IMR-90 (cell line): ENCODE data around the gene KLKB1. TPM values are rescaled to one million over a fixed set of nuclear protein-coding genes. Genes with fewer than 3 reads are reported as not detected.

ENCODE experiments used
- ATAC-seq: fragments of 200-7000 bp; cut with Tn5 transposase; 2 replicates; pipeline ENCODE4 v1.9.1; 2020; ENCODE audit warnings: low read depth, mild to moderate bottlenecking, moderate library complexity
- BruUV-seq: library from RNA; stranded (reverse); fragments of 400-500 nt; replicated peaks from 2 replicates; lab custom pipeline; 2021; lab: Mats Ljungman, UMichigan
- CTCF ChIA-PET: fragments of 300-600 bp; formaldehyde crosslinking; extraction: SDS; loops from one replicate; lab custom pipeline; 2021; ENCODE audit warnings: antibody characterized with exemption; lab: Yijun Ruan, JAX
- POLR2A ChIA-PET: fragments of 300-600 bp; sonication (Branson Sonifier 250); formaldehyde crosslinking; loops from one replicate; lab custom pipeline; 2022; ENCODE audit warnings: antibody characterized with exemption; ENCODE audit not compliant: unreplicated experiment; lab: Charles Lee
- DNase-seq: peaks from one replicate; pipeline ENCODE4 v3.0.0; 2013
- H2AFZ ChIP-seq: replicated peaks from 2 replicates; pipeline ENCODE3; 2013; ENCODE audit warnings: low read length, mild to moderate bottlenecking; ENCODE audit not compliant: poor library complexity
- H2AK5ac ChIP-seq: 2 replicates; pipeline ENCODE4 v1.6.1; 2013; ENCODE audit warnings: low read depth, low read length, inconsistent platforms
- H2AK9ac ChIP-seq: replicated peaks from 2 replicates; pipeline ENCODE3; 2013; ENCODE audit warnings: mild to moderate bottlenecking, low read depth, low read length, moderate library complexity; ENCODE audit not compliant: poor library complexity
- H2BK120ac ChIP-seq: 2 replicates; pipeline ENCODE4 v1.6.1; 2013; ENCODE audit warnings: low read depth, low read length, inconsistent platforms
- H2BK15ac ChIP-seq: 3 replicates; pipeline ENCODE4 v1.6.1; 2013; ENCODE audit warnings: low read depth, low read length, inconsistent platforms
- H2BK20ac ChIP-seq: 2 replicates; pipeline ENCODE4 v1.6.1; 2013; ENCODE audit warnings: low read depth, mild to moderate bottlenecking, inconsistent platforms, low read length, moderate library complexity
- H2BK5ac ChIP-seq: 2 replicates; pipeline ENCODE4 v1.6.1; 2013; ENCODE audit warnings: mild to moderate bottlenecking, low read depth, low read length, inconsistent platforms; ENCODE audit not compliant: poor library complexity, severe bottlenecking
- H3K14ac ChIP-seq: replicated peaks from 2 replicates; pipeline ENCODE4 v1.6.1; 2013; ENCODE audit warnings: low read depth, low read length, inconsistent platforms
- H3K18ac ChIP-seq: 2 replicates; pipeline ENCODE4 v1.6.1; 2013; ENCODE audit warnings: low read depth, low read length, control low read depth
- H3K23ac ChIP-seq: 2 replicates; pipeline ENCODE4 v1.6.1; 2013; ENCODE audit warnings: low read depth, low read length, inconsistent platforms
- H3K27ac ChIP-seq: 2 replicates; pipeline ENCODE4 v1.5.1; 2013; ENCODE audit warnings: mild to moderate bottlenecking, control low read depth, low read length; ENCODE audit not compliant: insufficient read depth
- H3K27me3 ChIP-seq: 2 replicates; pipeline ENCODE4 v1.6.1; 2013; ENCODE audit warnings: low read length; ENCODE audit not compliant: control insufficient read depth, insufficient read depth
- H3K36me3 ChIP-seq: 2 replicates; pipeline ENCODE4 v1.6.1; 2013; ENCODE audit warnings: low read length, mixed read lengths; ENCODE audit not compliant: control insufficient read depth, insufficient read depth
- H3K4ac ChIP-seq: 2 replicates; pipeline ENCODE4 v1.6.1; 2013; ENCODE audit warnings: low read depth, low read length, inconsistent platforms
- H3K4me1 ChIP-seq: 2 replicates; pipeline ENCODE4 v1.6.1; 2013; ENCODE audit warnings: low read length, mixed read lengths; ENCODE audit not compliant: control insufficient read depth, insufficient read depth
- H3K4me2 ChIP-seq: 2 replicates; pipeline ENCODE4 v1.6.1; 2013; ENCODE audit warnings: low read depth, mild to moderate bottlenecking, control low read depth, low read length, moderate library complexity
- H3K4me3 ChIP-seq: 2 replicates; pipeline ENCODE4 v1.5.1; 2013; ENCODE audit warnings: low read depth, mild to moderate bottlenecking, control low read depth, low read length, moderate library complexity; ENCODE audit not compliant: insufficient read depth
- H3K56ac ChIP-seq: 2 replicates; pipeline ENCODE4 v1.6.1; 2013; ENCODE audit warnings: low read length, inconsistent platforms; ENCODE audit not compliant: insufficient read depth; ENCODE audit errors: extremely low read depth
- H3K79me1 ChIP-seq, 2 experiments: 2 replicates each; pipeline ENCODE4 v1.6.1; 2013; ENCODE audit warnings: low read length in 2 of 2, inconsistent platforms in 1 of 2, low read depth in 1 of 2
- H3K9ac ChIP-seq: 2 replicates; pipeline ENCODE4 v1.6.1; 2013; ENCODE audit warnings: low read depth, low read length, control low read depth
- H3K9me1 ChIP-seq: 2 replicates; pipeline ENCODE4 v1.6.1; 2013; ENCODE audit warnings: low read length, inconsistent platforms; ENCODE audit not compliant: insufficient read depth
- H3K9me3 ChIP-seq: 2 replicates; pipeline ENCODE4 v1.6.1; 2013; ENCODE audit warnings: low read length; ENCODE audit not compliant: control insufficient read depth, insufficient read depth
- H4K20me1 ChIP-seq: 2 replicates; pipeline ENCODE4 v1.6.1; 2013; ENCODE audit warnings: low read length, inconsistent platforms; ENCODE audit not compliant: insufficient read depth
- H4K5ac ChIP-seq: 2 replicates; pipeline ENCODE4 v1.6.1; 2013; ENCODE audit warnings: mild to moderate bottlenecking, low read depth, low read length, control low read depth
- H4K8ac ChIP-seq, 2 experiments: 2 replicates each; pipeline ENCODE4 v1.6.1; 2013; ENCODE audit warnings: low read depth in 2 of 2, low read length in 2 of 2, control low read depth in 1 of 2, inconsistent platforms in 1 of 2
- H4K91ac ChIP-seq: 2 replicates; pipeline ENCODE4 v1.6.1; 2013; ENCODE audit warnings: low read depth, low read length, inconsistent platforms; ENCODE audit not compliant: insufficient read depth
- BHLHE40 ChIP-seq: fragments of 150-350 bp; IDR thresholded peaks from 2 replicates; pipeline ENCODE4 v1.6.1; 2016; ENCODE audit warnings: mild to moderate bottlenecking, low read depth, low read length
- CEBPB ChIP-seq: IDR thresholded peaks from 2 replicates; pipeline ENCODE4 v1.6.1; 2012; ENCODE audit warnings: low read depth, low read length, improper control_type of control experiment
- CHD1 ChIP-seq: IDR thresholded peaks from 2 replicates; pipeline ENCODE4 v1.6.1; 2012; ENCODE audit warnings: low read depth, low read length, improper control_type of control experiment
- CTCF ChIP-seq: conservative IDR thresholded peaks from 2 replicates; pipeline ENCODE4 v1.5.1; 2012; ENCODE audit warnings: mild to moderate bottlenecking, low read depth, low read length, improper control_type of control experiment
- ELK1 ChIP-seq: fragments of 150-350 bp; IDR thresholded peaks from 2 replicates; pipeline ENCODE4 v1.6.1; 2016; ENCODE audit warnings: low read depth, mild to moderate bottlenecking, low read length, moderate library complexity, borderline replicate concordance
- FOS ChIP-seq: fragments of 150-350 bp; IDR thresholded peaks from 2 replicates; pipeline ENCODE4 v1.6.1; 2016; ENCODE audit warnings: low read depth, low read length
- MAFK ChIP-seq: IDR thresholded peaks from 2 replicates; pipeline ENCODE4 v1.6.1; 2012; ENCODE audit warnings: low read depth, low read length, improper control_type of control experiment
- MAZ ChIP-seq: IDR thresholded peaks from 2 replicates; pipeline ENCODE4 v1.6.1; 2012; ENCODE audit warnings: low read depth, mild to moderate bottlenecking, low read length, improper control_type of control experiment, moderate library complexity, borderline replicate concordance
- MXI1 ChIP-seq: IDR thresholded peaks from 2 replicates; pipeline ENCODE4 v1.6.1; 2012; ENCODE audit warnings: low read depth, mild to moderate bottlenecking, low read length, moderate library complexity, borderline replicate concordance
- NFE2L2 ChIP-seq: fragments of 150-350 bp; IDR thresholded peaks from 2 replicates; pipeline ENCODE4 v1.6.1; 2016; ENCODE audit warnings: low read depth, mild to moderate bottlenecking, low read length
- POLR2A ChIP-seq: IDR thresholded peaks from 2 replicates; pipeline ENCODE4 v1.6.1; 2012; ENCODE audit warnings: mild to moderate bottlenecking, low read depth, low read length
- RAD21 ChIP-seq: IDR thresholded peaks from 2 replicates; pipeline ENCODE4 v1.6.1; 2012; ENCODE audit warnings: low read length, improper control_type of control experiment
- RFX5 ChIP-seq: IDR thresholded peaks from 2 replicates; pipeline ENCODE4 v1.8.0; 2012; ENCODE audit warnings: low read depth, mild to moderate bottlenecking, low read length, moderate library complexity
- SMC3 ChIP-seq: fragments of 150-350 bp; IDR thresholded peaks from 2 replicates; pipeline ENCODE4 v1.6.1; 2016; ENCODE audit warnings: low read depth, mild to moderate bottlenecking, antibody characterized with exemption, low read length, moderate library complexity
- USF2 ChIP-seq: fragments of 150-350 bp; IDR thresholded peaks from 2 replicates; pipeline ENCODE4 v1.6.1; 2017; ENCODE audit warnings: mild to moderate bottlenecking, antibody characterized with exemption, low read length, low read depth
- WGBS, 2 experiments: methylation state at CpG; one replicate each; pipeline versions ENCODE4 v1.1.5 to v1.1.7; 2013; ENCODE audit warnings: missing lambda C conversion rate in 2 of 2; ENCODE audit not compliant: insufficient read length in 1 of 2; ENCODE audit errors: extremely low coverage in 2 of 2; 5-methylcytosine and 5-hydroxymethylcytosine counted together
- dilution Hi-C: fragments of 300-500 bp; cut with HindIII; formaldehyde crosslinking; loops from one replicate; pipeline ENCODE4 v1.14.3; 2018; ENCODE audit warnings: low sequenced_read_pairs; ENCODE audit not compliant: unreplicated experiment
- in situ Hi-C: fragments of 300-500 bp; cut with MboI; formaldehyde crosslinking; loops from 3 replicates; pipeline ENCODE4 v1.14.3; 2019; ENCODE audit warnings: low sequenced_read_pairs, inconsistent platforms, mixed read lengths
- intact Hi-C: fragments of 100-400 bp; cut with micrococcal nuclease; formaldehyde crosslinking; loops from 2 replicates; pipeline ENCODE4 v1.10.0; 2022
- polyA plus RNA-seq, 3 experiments: library from polyadenylated mRNA; depleted of rRNA; stranded (reverse); fragments of >200 nt; gene quantifications; 2 replicates each; pipeline ENCODE4 v1.2.3, GENCODE V29; 2012; ENCODE audit warnings: low replicate concordance in 1 of 3
- total RNA-seq: library from RNA; depleted of rRNA; stranded (reverse); fragments of >200 nt; gene quantifications from 2 replicates; pipeline ENCODE4 v1.2.3, GENCODE V29; 2012

Gene KLKB1
- total and polyA plus RNA-seq, 2 of the 4 experiments (the other 2 are of a cell fraction) = 0.03 TPM; not detected in 1

GRCh38 chr4:186226521-186227189, 652 bp upstream of the KLKB1 start:
- Histone ChIP-seq H3K23ac (no peak overlapping the region), H3K4ac (no peak overlapping the region), H2BK120ac (no peak overlapping the region), H4K91ac (no peak overlapping the region), H3K14ac (no peak overlapping the region), H2BK5ac (no peak overlapping the region), H3K4me2 (no peak overlapping the region), H3K56ac (no peak overlapping the region), H3K9me1 (no peaks in the 10 kb centered on the region), H3K18ac (no peak overlapping the region), H4K20me1 (no peaks in the 10 kb centered on the region), H4K8ac (no peak overlapping the region), H2AK5ac (no peak overlapping the region), H3K27me3 (no peaks in the 10 kb centered on the region), H2AK9ac (no peak overlapping the region), H3K4me1 (no peaks in the 10 kb centered on the region), H4K5ac (no peak overlapping the region), H3K9ac (no peak overlapping the region), H3K27ac (no peak overlapping the region), H3K9me3 (no peaks in the 10 kb centered on the region), H2BK15ac (no peak overlapping the region), H3K79me1 (no peaks in the 10 kb centered on the region), H2AFZ (no peak overlapping the region), H3K36me3 (no peaks in the 10 kb centered on the region), H2BK20ac (no peak overlapping the region), H3K4me3 (no peak overlapping the region)
- no peak for TF ChIP-seq SMC3
- TF ChIP-seq CTCF = no peak
- no peak for TF ChIP-seq ELK1
- TF ChIP-seq MAZ = no peak
- no peak for TF ChIP-seq POLR2A
- TF ChIP-seq FOS = no peak
- no peak for TF ChIP-seq CEBPB
- TF ChIP-seq CHD1 = no peak
- TF ChIP-seq RFX5 = no peak
- TF ChIP-seq BHLHE40 = no peak
- TF ChIP-seq MAFK = no peak
- TF ChIP-seq RAD21 = no peak
- no peak for TF ChIP-seq NFE2L2
- TF ChIP-seq USF2 = no peak
- TF ChIP-seq MXI1 = no peak
- in situ Hi-C loops = no loop called here
- BruUV-seq = no TSS peak
- DNase-seq (no peak), ATAC-seq (no peak)
- dilution Hi-C loops = no loop called here
- 67% methylated on average over 1 of the region's 3 CpGs; no CpG with 5 or more reads in 1 of the 2 experiments for WGBS, 2 experiments
- intact Hi-C loops = no loop called here
- ChIA-PET POLR2A (no interaction called here), CTCF (interaction anchor here (0.7 to 1.1 kb wide), 2 partner anchors 8 to 10 kb away, joined by 3 read pairs; no protein-coding TSS in a partner anchor)
